LNCaP clone FGC (cell line): ENCODE data around the gene SLC16A3.
"Not testable (repeated sequence)": the region's sequence is repeated elsewhere in the genome, so short reads cannot be mapped to it uniquely, and the experiment has no call there.

Source experiments
- DNase-seq: peaks from one replicate; pipeline ENCODE4 v3.0.0-alpha.2; 2011; ENCODE audit warnings: low read depth
- H3K4me3 ChIP-seq: 2 replicates; pipeline ENCODE4 v1.5.1; 2011; ENCODE audit warnings: mild to moderate bottlenecking, low read depth, low read length, control low read depth
- CTCF ChIP-seq: IDR thresholded peaks from 2 replicates; pipeline ENCODE4 v1.5.1; 2012; ENCODE audit warnings: mild to moderate bottlenecking; ENCODE audit not compliant: control insufficient read depth, insufficient read depth; ENCODE audit errors: extremely low read depth

SLC16A3 gene

GRCh38 chr17:82187500-82187899, 41.3 kb upstream of the SLC16A3 start:
- no peak overlapping the region for H3K4me3 ChIP-seq
- no peak for DNase-seq
- no peak for TF ChIP-seq CTCF

- no peak overlapping the region for H3K4me3 ChIP-seq
- no peak for TF ChIP-seq CTCF
Observed at GRCh38 chr17:82188001-82188961, 40.6 kb upstream of the SLC16A3 start.

GRCh38 chr17:82193050-82193449, 35.8 kb upstream of the SLC16A3 start:
- DNase-seq, H3K4me3 ChIP-seq: not testable (repeated sequence)

More at GRCh38 chr17:82188001-82188961, 40.6 kb upstream of the SLC16A3 start:
- DNase-seq: no peak

- TF ChIP-seq CTCF: no peak
- no peak for DNase-seq
- no peak overlapping the region for H3K4me3 ChIP-seq
Observed at GRCh38 chr17:82193520-82194220, 35.2 kb upstream of the SLC16A3 start.

GRCh38 chr17:82194765-82195164, 34.1 kb upstream of the SLC16A3 start:
- no peak for TF ChIP-seq CTCF
- DNase-seq: no peak
- H3K4me3 ChIP-seq: no peak overlapping the region

- no peak overlapping the region for H3K4me3 ChIP-seq
- no peak for DNase-seq
- no peak for TF ChIP-seq CTCF
Observed at GRCh38 chr17:82195675-82196672, 32.9 kb upstream of the SLC16A3 start.
